Osteocyte (in vitro differentiated cells): ENCODE data around the gene AATK. TPM values are rescaled to one million over a fixed set of nuclear protein-coding genes. Genes with fewer than 3 reads are reported as not detected.

ENCODE experiments used
- DNase-seq: peaks from one replicate; pipeline ENCODE4 v3.0.0; 2021; ENCODE audit warnings: mixed read lengths; ENCODE audit not compliant: unreplicated experiment; ENCODE audit errors: extremely low spot score
- H3K27ac Mint-ChIP-seq: one replicate; pipeline ENCODE4 v1.8.0; 2021; ENCODE audit warnings: mild to moderate bottlenecking, mixed read lengths; ENCODE audit not compliant: unreplicated experiment
- H3K27me3 Mint-ChIP-seq: one replicate; pipeline ENCODE4 v1.8.0; 2021; ENCODE audit warnings: mixed read lengths; ENCODE audit not compliant: unreplicated experiment
- H3K36me3 Mint-ChIP-seq: one replicate; pipeline ENCODE4 v1.8.0; 2021; ENCODE audit warnings: mixed read lengths; ENCODE audit not compliant: unreplicated experiment
- H3K4me1 Mint-ChIP-seq: one replicate; pipeline ENCODE4 v1.8.0; 2021; ENCODE audit warnings: mixed read lengths; ENCODE audit not compliant: unreplicated experiment
- H3K4me3 Mint-ChIP-seq: one replicate; pipeline ENCODE4 v1.8.0; 2021; ENCODE audit warnings: mild to moderate bottlenecking, moderate library complexity, mixed read lengths; ENCODE audit not compliant: unreplicated experiment
- H3K9me3 Mint-ChIP-seq: one replicate; pipeline ENCODE4 v1.8.0; 2021; ENCODE audit warnings: mixed read lengths; ENCODE audit not compliant: unreplicated experiment
- total RNA-seq: library from RNA; stranded (reverse); gene quantifications from 2 replicates; pipeline ENCODE4 v1.2.1, GENCODE V29; 2021
- TF ChIP-seq, protein P1 (sequence below): fragments of 200-600 bp; sonication (generic); IDR thresholded peaks from 2 replicates; pipeline ENCODE4 v1.5.0; 2021; ENCODE audit warnings: antibody characterized with exemption, mild to moderate bottlenecking, moderate library complexity

AATK gene
- total RNA-seq, 1 donor from 2014 or later, result not detected

DNA sequence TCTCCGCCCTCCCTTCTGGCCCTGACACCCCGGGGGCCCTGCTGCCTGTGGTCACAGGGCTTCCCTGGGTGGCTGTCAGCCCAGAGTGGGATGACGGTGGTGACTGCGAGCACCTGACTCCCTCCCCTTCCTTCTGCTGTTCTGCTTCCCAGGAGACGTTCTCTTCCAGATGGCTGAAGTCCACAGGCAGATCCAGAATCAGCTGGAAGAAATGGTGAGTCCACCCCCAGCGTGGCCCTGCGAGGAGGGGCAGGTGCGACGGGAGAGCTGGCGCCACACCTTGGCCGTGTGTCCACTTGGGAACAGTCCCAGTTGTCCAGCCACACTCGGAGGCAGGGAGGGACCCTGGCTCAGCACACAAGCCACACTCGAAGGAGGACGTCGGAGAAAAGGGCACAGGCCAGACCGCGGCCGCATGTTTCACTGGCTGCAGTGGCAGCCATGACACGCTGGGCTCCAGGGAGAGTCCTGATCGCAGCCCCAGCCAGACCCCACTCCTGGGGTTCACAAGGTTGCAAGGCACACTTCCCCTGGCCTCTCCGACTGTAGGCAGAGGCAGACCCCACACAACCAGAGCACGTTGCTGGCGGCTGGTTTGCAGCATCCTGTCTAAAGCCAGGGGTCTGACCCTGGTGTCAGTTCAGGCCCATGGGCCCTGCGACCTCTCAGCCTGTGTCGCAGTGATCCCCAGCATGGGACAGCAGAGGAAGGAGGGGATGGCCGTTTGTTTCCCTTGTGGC is 81.2 kb downstream of the AATK start:
- Mint-ChIP-seq H3K27ac (no peak overlapping the region), H3K27me3 (no peaks in the 10 kb centered on the region), H3K4me1 (peaks cover 9% of the 10 kb centered on the region), H3K9me3 (no peaks in the 10 kb centered on the region), H3K4me3 (no peak overlapping the region), H3K36me3 (peaks cover 6% of the 10 kb centered on the region)
- TF ChIP-seq, protein P1, sequence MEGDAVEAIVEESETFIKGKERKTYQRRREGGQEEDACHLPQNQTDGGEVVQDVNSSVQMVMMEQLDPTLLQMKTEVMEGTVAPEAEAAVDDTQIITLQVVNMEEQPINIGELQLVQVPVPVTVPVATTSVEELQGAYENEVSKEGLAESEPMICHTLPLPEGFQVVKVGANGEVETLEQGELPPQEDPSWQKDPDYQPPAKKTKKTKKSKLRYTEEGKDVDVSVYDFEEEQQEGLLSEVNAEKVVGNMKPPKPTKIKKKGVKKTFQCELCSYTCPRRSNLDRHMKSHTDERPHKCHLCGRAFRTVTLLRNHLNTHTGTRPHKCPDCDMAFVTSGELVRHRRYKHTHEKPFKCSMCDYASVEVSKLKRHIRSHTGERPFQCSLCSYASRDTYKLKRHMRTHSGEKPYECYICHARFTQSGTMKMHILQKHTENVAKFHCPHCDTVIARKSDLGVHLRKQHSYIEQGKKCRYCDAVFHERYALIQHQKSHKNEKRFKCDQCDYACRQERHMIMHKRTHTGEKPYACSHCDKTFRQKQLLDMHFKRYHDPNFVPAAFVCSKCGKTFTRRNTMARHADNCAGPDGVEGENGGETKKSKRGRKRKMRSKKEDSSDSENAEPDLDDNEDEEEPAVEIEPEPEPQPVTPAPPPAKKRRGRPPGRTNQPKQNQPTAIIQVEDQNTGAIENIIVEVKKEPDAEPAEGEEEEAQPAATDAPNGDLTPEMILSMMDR, result no peak
- no peak for DNase-seq

DNA sequence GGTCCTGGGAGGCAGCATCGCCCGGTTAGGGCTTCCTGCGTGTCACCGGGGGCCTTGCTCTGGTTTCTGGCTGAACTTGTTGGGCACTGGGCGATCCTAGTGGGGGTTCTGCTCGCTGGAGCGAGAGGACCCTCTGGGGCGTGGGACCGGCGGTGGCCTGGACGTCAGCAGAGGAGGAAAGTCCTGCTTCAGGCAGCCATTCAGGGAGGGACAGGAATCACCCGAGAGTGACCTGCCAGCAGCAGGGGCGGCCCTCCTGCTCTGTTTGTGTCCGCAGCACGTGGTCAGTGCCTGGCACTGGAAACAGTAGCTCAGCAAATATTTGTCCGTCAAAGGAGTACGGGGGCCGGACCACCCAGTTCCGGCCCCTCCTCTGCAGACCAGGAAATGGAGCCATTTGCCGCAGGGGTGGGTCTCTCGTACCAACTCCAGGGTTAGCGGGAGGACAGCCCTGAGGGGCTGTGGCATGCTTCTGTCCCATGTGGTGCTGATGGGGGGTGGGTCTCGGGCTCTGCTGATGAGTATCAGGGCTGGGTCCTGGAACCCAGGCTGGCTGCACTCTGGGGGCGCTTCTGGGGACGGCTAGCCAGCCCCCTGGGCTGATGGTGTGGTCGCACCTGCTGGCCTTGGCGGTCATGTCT is 82.8 kb downstream of the AATK start:
- peaks cover 6% of the 10 kb centered on the region for H3K36me3 Mint-ChIP-seq
- no peak overlapping the region for H3K27ac Mint-ChIP-seq
- no peaks in the 10 kb centered on the region for H3K27me3 Mint-ChIP-seq
- DNase-seq, result no peak
- H3K4me1 Mint-ChIP-seq, result peaks cover 9% of the 10 kb centered on the region
- TF ChIP-seq, protein P1, result no peak
- no peaks in the 10 kb centered on the region for H3K9me3 Mint-ChIP-seq
- no peak overlapping the region for H3K4me3 Mint-ChIP-seq

DNA sequence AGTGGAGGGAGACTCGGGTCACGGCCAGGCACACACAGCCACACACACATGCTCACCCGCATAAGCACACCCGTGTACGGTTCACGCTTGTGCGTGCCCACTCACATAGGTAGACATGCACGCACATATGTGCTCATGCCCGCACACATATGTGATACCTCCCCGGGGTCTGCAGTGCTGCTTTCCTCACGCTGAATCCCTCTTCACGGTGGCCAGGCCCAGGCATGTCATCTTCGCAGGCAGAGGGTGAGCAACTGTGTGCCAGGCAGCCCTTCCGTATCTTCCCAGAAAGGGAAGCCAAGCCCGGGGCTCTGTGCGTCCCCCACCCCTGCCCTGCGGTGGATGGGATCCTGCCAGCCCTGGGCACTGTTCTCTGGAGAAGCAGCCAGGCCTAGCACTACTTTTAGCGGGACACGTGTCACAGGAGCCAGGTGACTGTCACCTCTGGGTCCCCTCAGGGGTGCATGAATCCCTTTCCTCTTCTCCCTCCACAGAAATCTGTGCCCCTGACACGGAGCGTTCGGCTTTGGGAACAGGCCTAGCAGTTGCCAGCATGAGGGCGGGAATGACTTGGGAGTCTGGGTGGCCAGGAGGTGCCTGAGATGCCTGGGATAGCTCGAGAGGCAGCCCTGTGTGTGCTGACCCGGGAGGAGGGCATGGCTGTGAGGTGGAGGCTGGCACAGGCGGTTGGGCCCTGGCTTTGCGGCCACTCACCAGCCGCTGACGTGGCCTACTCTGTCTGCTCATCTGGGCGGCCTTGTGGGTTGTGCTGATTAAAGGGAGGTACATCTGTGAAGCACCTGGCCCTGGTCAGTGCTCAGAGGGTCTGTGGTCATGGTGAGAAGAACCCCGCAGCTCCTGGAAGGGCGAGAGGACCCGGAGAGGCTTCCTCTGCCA is 83.6 kb downstream of the AATK start:
- H3K4me1 Mint-ChIP-seq, result peaks cover 9% of the 10 kb centered on the region
- H3K4me3 Mint-ChIP-seq, result no peak overlapping the region
- no peak overlapping the region for H3K27ac Mint-ChIP-seq
- H3K36me3 Mint-ChIP-seq, result peaks cover 5% of the 10 kb centered on the region
- DNase-seq, result no peak
- H3K9me3 Mint-ChIP-seq, result no peaks in the 10 kb centered on the region
- H3K27me3 Mint-ChIP-seq, result no peaks in the 10 kb centered on the region
- TF ChIP-seq, protein P1, result no peak

DNA sequence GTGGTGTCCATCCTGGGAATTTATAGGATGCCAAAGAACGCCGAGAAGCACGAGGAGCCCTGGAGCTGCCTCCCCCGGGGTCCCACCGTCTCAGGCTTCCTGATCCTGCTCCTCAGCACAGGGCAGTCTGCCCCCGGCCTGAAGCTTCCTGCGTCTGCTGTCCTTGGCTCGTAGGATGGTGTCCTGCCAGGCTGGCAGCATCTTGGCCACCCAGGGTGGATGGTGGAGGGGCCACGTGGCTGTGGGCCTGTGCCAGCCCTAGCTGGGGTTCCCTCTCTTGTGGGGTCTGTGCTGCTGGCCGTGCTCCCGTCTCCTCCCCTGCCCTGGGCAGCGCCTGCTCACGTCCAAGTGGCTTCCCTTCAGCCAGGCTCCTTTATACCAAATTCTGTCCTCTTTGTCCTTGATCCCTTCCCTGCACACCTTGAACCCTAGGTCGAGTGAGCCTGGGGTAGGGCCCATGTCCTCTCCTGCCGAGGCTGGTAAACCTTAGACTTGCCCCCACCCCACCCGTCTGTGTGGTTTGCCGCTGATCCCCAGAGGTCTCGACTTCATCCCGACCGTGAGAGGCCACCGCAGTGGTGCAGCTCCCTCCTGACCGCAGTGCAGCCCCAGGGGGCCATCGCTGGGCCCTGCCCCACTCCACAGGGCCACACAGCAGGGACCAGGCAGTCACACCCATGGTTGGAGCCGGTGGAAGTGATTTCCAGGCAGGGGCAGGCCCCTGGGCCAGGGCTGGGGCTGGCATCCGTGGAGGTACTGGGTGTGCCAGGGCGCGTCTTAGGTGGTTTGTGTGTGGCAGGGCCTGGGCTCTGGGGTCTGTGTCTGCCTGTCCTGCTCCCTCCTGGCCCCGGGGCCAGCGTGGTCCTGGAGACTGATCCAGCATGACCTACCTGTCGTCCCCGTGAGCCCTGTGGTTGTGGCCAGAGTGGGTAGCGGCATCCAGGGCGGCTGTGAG is 84.5 kb downstream of the AATK start:
- DNase-seq, result no peak
- Mint-ChIP-seq H3K27ac (no peak overlapping the region), H3K4me1 (peaks cover 9% of the 10 kb centered on the region), H3K9me3 (no peaks in the 10 kb centered on the region), H3K4me3 (no peak overlapping the region), H3K27me3 (no peaks in the 10 kb centered on the region), H3K36me3 (peaks cover under 1% of the 10 kb centered on the region)
- TF ChIP-seq, protein P1, result no peak
